ENCODE results near the gene MLXIPL. TPM values are rescaled to one million over a fixed set of nuclear protein-coding genes. Genes with fewer than 3 reads are reported as not detected.
A peak's percentile ranks its signal among the peaks of the same experiment; 100 is the strongest.

MLXIPL gene, protein sequence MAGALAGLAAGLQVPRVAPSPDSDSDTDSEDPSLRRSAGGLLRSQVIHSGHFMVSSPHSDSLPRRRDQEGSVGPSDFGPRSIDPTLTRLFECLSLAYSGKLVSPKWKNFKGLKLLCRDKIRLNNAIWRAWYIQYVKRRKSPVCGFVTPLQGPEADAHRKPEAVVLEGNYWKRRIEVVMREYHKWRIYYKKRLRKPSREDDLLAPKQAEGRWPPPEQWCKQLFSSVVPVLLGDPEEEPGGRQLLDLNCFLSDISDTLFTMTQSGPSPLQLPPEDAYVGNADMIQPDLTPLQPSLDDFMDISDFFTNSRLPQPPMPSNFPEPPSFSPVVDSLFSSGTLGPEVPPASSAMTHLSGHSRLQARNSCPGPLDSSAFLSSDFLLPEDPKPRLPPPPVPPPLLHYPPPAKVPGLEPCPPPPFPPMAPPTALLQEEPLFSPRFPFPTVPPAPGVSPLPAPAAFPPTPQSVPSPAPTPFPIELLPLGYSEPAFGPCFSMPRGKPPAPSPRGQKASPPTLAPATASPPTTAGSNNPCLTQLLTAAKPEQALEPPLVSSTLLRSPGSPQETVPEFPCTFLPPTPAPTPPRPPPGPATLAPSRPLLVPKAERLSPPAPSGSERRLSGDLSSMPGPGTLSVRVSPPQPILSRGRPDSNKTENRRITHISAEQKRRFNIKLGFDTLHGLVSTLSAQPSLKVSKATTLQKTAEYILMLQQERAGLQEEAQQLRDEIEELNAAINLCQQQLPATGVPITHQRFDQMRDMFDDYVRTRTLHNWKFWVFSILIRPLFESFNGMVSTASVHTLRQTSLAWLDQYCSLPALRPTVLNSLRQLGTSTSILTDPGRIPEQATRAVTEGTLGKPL
- total RNA-seq, result 1.5 to 2.6 TPM (median 2.0 TPM) in 3 replicates

- DNase-seq (ENCODE audit: low spot score in 2 of 2, unreplicated experiment in 2 of 2), result peak; percentile 76 to 78
- H3K9me3 Mint-ChIP-seq, result no peaks in the 10 kb centered on the region
- peaks cover 8% of the 10 kb centered on the region for H3K4me1 Mint-ChIP-seq
- H3K4me3 Mint-ChIP-seq, result peak within 1 kb of the TSS; percentile 55
- peaks cover 77% of the 10 kb centered on the region for H3K27me3 Mint-ChIP-seq (ENCODE audit: low read depth)
- H3K36me3 Mint-ChIP-seq, result no peaks in the 10 kb centered on the region
- no peak within 1 kb of the TSS for H3K27ac Mint-ChIP-seq
- TF ChIP-seq CTCF (IDR thresholded peaks at IDR 0.05; ENCODE audit: unreplicated experiment), result no peak
Measured at GRCh38 chr7:73623798-73624668, at the start of gene MLXIPL. Gene MLXIPL, minus strand, starts transcription at chr7:73624522. Its CDS starts 30 bp downstream, at chr7:73624492.

DNA sequence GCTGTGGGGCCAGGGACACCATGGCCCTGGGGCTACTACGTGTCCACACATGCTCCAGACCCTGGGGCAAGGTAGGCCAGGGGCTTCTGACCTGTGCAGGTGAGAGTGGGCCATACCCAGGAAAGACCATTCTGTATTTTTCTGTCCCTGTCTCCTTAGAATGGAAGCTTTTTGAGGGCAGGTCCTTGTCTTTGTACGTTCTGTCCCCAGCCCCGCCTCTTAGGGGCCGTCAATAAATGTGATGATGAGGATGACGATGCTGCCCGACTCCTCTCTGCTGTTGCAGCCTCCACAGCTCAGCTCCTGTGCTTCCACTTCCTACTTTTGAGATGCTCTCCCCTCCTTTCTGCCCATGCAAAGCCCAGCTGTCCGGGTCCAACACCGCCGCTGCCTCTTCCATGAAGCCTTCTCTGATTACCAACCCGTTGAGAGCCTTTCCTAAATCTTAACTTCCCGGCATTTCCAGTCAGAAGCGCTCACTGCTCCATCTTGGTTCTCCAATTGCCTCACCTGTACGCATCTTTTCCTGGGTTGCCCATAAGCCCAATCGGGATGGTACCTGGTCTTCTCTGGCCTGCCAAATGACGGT lies 47.6 kb upstream of the MLXIPL start:
- no peak for TF ChIP-seq CTCF (IDR thresholded peaks at IDR 0.05; ENCODE audit: unreplicated experiment)
- Mint-ChIP-seq H3K4me3 (no peak overlapping the region), H3K27me3 (ENCODE audit: low read depth) (no peaks in the 10 kb centered on the region), H3K27ac (no peak overlapping the region), H3K4me1 (peaks cover 9% of the 10 kb centered on the region), H3K9me3 (no peaks in the 10 kb centered on the region), H3K36me3 (peaks cover 8% of the 10 kb centered on the region)
- no peak for DNase-seq (ENCODE audit: low spot score in 2 of 2, unreplicated experiment in 2 of 2)

DNA sequence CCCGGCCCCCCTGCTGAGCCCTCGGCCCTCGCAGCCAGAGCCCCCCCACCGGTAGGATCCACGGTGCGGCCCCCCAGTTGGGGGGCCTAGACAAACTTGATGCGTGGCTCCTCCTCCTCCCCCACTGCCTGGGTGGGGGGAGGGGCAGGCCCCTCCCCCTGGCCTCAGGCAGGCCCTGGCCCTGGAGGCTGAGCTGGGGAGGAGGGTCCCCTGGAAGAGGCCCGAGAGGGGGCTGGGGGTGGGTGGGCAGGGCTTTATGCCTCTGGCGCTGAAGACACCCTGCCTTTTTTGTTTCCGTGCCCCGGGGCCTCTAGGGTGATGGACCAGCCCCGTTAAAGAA lies 47.0 kb upstream of the MLXIPL start:
- Mint-ChIP-seq H3K4me3 (no peak overlapping the region), H3K27me3 (ENCODE audit: low read depth) (no peaks in the 10 kb centered on the region)

DNA sequence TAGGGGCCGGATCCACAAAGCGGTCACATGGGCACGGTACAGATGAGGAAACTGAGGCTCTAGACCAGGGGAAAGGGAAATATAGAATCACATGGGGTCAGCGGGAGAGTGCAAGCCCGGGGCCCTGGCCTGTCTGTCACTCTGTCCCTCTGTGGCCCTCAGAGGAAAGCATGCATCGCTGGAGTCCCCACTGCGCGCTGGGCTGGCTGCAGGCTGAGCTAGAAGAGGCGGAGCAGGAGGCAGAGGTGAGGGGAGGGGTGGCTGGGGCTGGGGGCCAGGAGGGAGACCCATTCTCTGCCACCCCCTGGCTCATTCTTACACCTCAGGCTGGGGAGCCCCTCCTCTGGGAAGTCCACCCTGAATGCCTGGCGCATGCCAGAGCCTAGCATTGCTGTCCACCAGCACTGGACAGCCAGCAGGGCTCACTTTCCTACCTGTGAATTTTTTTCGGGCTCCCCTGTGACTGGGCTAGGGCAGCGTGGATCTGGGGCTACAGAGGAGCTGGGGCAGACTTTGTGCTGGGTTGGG lies 45.6 kb upstream of the MLXIPL start:
- TF ChIP-seq CTCF (IDR thresholded peaks at IDR 0.05; ENCODE audit: unreplicated experiment), result no peak
- Mint-ChIP-seq H3K4me1 (peaks cover 9% of the 10 kb centered on the region), H3K36me3 (peaks cover 7% of the 10 kb centered on the region), H3K9me3 (no peaks in the 10 kb centered on the region), H3K27ac (no peak overlapping the region), H3K4me3 (peak overlapping the region; percentile 20), H3K27me3 (ENCODE audit: low read depth) (peaks cover 4% of the 10 kb centered on the region)
- no peak for DNase-seq (ENCODE audit: low spot score in 2 of 2, unreplicated experiment in 2 of 2)

More for the DNA sequence above, 47.0 kb upstream of the MLXIPL start:
- Mint-ChIP-seq H3K4me1 (peaks cover 9% of the 10 kb centered on the region), H3K9me3 (no peaks in the 10 kb centered on the region), H3K36me3 (peaks cover 8% of the 10 kb centered on the region), H3K27ac (no peak overlapping the region)
- TF ChIP-seq CTCF (IDR thresholded peaks at IDR 0.05; ENCODE audit: unreplicated experiment), result no peak
- DNase-seq (ENCODE audit: low spot score in 2 of 2, unreplicated experiment in 2 of 2), result no peak

DNA sequence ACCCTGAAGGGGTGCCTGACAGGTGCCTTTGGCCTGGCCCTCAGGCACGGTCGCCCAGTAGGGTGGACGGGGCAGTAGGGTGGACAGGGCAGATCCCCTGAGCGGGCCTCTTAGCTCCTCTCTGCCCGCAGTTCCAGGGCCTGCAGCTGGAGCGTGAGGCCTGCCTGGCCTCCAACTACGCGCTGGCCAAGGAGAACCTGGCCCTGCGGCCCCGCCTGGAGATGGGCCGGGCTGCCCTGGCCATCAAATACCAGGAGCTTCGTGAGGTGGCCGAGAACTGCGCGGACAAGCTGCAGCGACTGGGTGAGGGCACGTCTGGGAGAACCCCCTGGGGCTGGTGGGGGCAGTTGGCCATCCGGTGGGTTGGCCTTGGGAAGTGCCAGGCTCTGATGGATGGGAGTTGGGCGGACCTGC lies 45.0 kb upstream of the MLXIPL start:
- DNase-seq (ENCODE audit: low spot score in 2 of 2, unreplicated experiment in 2 of 2), result no peak
- H3K36me3 Mint-ChIP-seq, result peaks cover 7% of the 10 kb centered on the region
- H3K9me3 Mint-ChIP-seq, result no peaks in the 10 kb centered on the region
- no peak overlapping the region for H3K27ac Mint-ChIP-seq
- peaks cover 9% of the 10 kb centered on the region for H3K4me1 Mint-ChIP-seq
- peaks cover 6% of the 10 kb centered on the region for H3K27me3 Mint-ChIP-seq (ENCODE audit: low read depth)
- no peak for TF ChIP-seq CTCF (IDR thresholded peaks at IDR 0.05; ENCODE audit: unreplicated experiment)
- H3K4me3 Mint-ChIP-seq, result peak overlapping the region; percentile 88
